WTC11 (cell line): ENCODE data around the gene ATXN7L2. TPM values are rescaled to one million over a fixed set of nuclear protein-coding genes. Genes with fewer than 3 reads are reported as not detected.

Experiments used
- ATAC-seq: fragments of 200-7000 bp; cut with Tn5 transposase; 2 replicates; pipeline ENCODE4 v1.10.0; 2021; ENCODE audit warnings: mild to moderate bottlenecking, moderate library complexity
- CTCF ChIA-PET: fragments of 300-600 bp; sonication (Branson Sonifier 250); formaldehyde crosslinking; loops from one replicate; lab custom pipeline; 2021; ENCODE audit warnings: antibody characterized with exemption; lab: Charles Lee
- POLR2A ChIA-PET: fragments of 350-600 bp; sonication (Branson Sonifier 250); formaldehyde crosslinking; loops from one replicate; lab custom pipeline; 2021; ENCODE audit warnings: antibody characterized with exemption; lab: Charles Lee
- DNase-seq: peaks from one replicate; pipeline ENCODE4 v3.0.0; 2021; ENCODE audit warnings: low spot score
- H3K27ac Mint-ChIP-seq: 2 replicates; pipeline ENCODE4 v1.8.0; 2021; ENCODE audit warnings: mixed read lengths
- H3K27me3 Mint-ChIP-seq: 2 replicates; pipeline ENCODE4 v1.8.0; 2021; ENCODE audit warnings: low read depth, mild to moderate bottlenecking, moderate library complexity, mixed read lengths
- H3K36me3 Mint-ChIP-seq: 2 replicates; pipeline ENCODE4 v1.8.0; 2021; ENCODE audit warnings: mixed read lengths
- H3K4me1 Mint-ChIP-seq: 2 replicates; pipeline ENCODE4 v1.8.0; 2022; ENCODE audit warnings: mixed read lengths
- H3K4me3 Mint-ChIP-seq: 2 replicates; pipeline ENCODE4 v1.8.0; 2021; ENCODE audit warnings: mild to moderate bottlenecking, moderate library complexity, mixed read lengths
- H3K9me3 Mint-ChIP-seq: 2 replicates; pipeline ENCODE4 v1.8.0; 2021; ENCODE audit warnings: mixed read lengths
- E2F5 ChIP-seq: sonication (generic); formaldehyde crosslinking; IDR thresholded peaks from 2 replicates; pipeline ENCODE4 v1.8.1; 2022; ENCODE audit warnings: mild to moderate bottlenecking, moderate library complexity, missing genetic modification reagents
- ELF4 ChIP-seq: sonication (generic); formaldehyde crosslinking; IDR thresholded peaks from 2 replicates; pipeline ENCODE4 v1.8.1; 2022; ENCODE audit warnings: low read depth, mild to moderate bottlenecking, moderate library complexity, missing genetic modification reagents
- EMX1 ChIP-seq: fragments of 250-450 bp; sonication (Bioruptor Pico); IDR thresholded peaks from 2 replicates; pipeline ENCODE4 v1.8.0; 2021; ENCODE audit warnings: mild to moderate bottlenecking
- GABPB1 ChIP-seq: sonication (generic); formaldehyde crosslinking; IDR thresholded peaks from 2 replicates; pipeline ENCODE4 v1.8.1; 2023; ENCODE audit warnings: mild to moderate bottlenecking, missing genetic modification reagents
- JUN ChIP-seq: sonication (generic); formaldehyde crosslinking; IDR thresholded peaks from 2 replicates; pipeline ENCODE4 v1.8.0; 2023; ENCODE audit warnings: mild to moderate bottlenecking, missing genetic modification reagents
- MXD4 ChIP-seq: fragments of 250-450 bp; sonication (Bioruptor Pico); IDR thresholded peaks from 2 replicates; pipeline ENCODE4 v1.8.0; 2021; ENCODE audit warnings: mild to moderate bottlenecking, moderate library complexity, borderline replicate concordance
- NFYB ChIP-seq: sonication (generic); formaldehyde crosslinking; conservative IDR thresholded peaks from 2 replicates; pipeline ENCODE4 v1.8.0; 2022; ENCODE audit warnings: low read depth, missing genetic modification reagents
- NR1H2 ChIP-seq: sonication (generic); formaldehyde crosslinking; IDR thresholded peaks from 2 replicates; pipeline ENCODE4 v1.9.0; 2021; ENCODE audit warnings: mild to moderate bottlenecking, moderate library complexity, missing genetic modification reagents
- RELA ChIP-seq: sonication (generic); formaldehyde crosslinking; IDR thresholded peaks from 2 replicates; pipeline ENCODE4 v1.8.1; 2022; ENCODE audit warnings: missing genetic modification reagents, mild to moderate bottlenecking, borderline replicate concordance
- SMAD4 ChIP-seq: sonication (generic); formaldehyde crosslinking; IDR thresholded peaks from 2 replicates; pipeline ENCODE4 v1.8.0; 2022; ENCODE audit warnings: mild to moderate bottlenecking, missing genetic modification reagents
- TEAD1 ChIP-seq: sonication (generic); formaldehyde crosslinking; IDR thresholded peaks from 2 replicates; pipeline ENCODE4 v1.8.0; 2022; ENCODE audit warnings: mild to moderate bottlenecking, missing genetic modification reagents
- ZNF396 ChIP-seq: fragments of 250-450 bp; sonication (Bioruptor Pico); IDR thresholded peaks from 2 replicates; pipeline ENCODE4 v1.8.0; 2021; ENCODE audit warnings: mild to moderate bottlenecking, moderate library complexity, borderline replicate concordance
- ZNF425 ChIP-seq: fragments of 250-450 bp; sonication (Bioruptor Pico); conservative IDR thresholded peaks from 2 replicates; pipeline ENCODE4 v1.9.0; 2021; ENCODE audit warnings: mild to moderate bottlenecking
- total RNA-seq: library from RNA; stranded (reverse); gene quantifications from 3 replicates; pipeline ENCODE4 v1.2.3, GENCODE V29; 2021
- TF ChIP-seq, protein P1 (sequence below): sonication (generic); formaldehyde crosslinking; IDR thresholded peaks from 2 replicates; pipeline ENCODE4 v1.8.1; 2023; ENCODE audit warnings: mild to moderate bottlenecking, missing genetic modification reagents
- TF ChIP-seq, protein P2 (sequence below): sonication (generic); formaldehyde crosslinking; IDR thresholded peaks from 2 replicates; pipeline ENCODE4 v1.8.0; 2023; ENCODE audit warnings: missing genetic modification reagents
- TF ChIP-seq, protein P3 (sequence below): sonication (generic); formaldehyde crosslinking; IDR thresholded peaks from 2 replicates; pipeline ENCODE4 v1.8.1; 2022; ENCODE audit warnings: mild to moderate bottlenecking, missing genetic modification reagents, moderate library complexity, borderline replicate concordance
- TF ChIP-seq, protein P4 (sequence below): sonication (generic); formaldehyde crosslinking; IDR thresholded peaks from 2 replicates; pipeline ENCODE4 v1.8.1; 2022; ENCODE audit warnings: low read depth, missing genetic modification reagents, borderline replicate concordance
- TF ChIP-seq, protein P5 (sequence below): sonication (generic); formaldehyde crosslinking; IDR thresholded peaks from 2 replicates; pipeline ENCODE4 v1.8.1; 2023; ENCODE audit warnings: mild to moderate bottlenecking, missing genetic modification reagents, moderate library complexity
- TF ChIP-seq, protein P6 (sequence below): sonication (generic); formaldehyde crosslinking; IDR thresholded peaks from 2 replicates; pipeline ENCODE4 v1.8.0; 2022; ENCODE audit warnings: mild to moderate bottlenecking, missing genetic modification reagents
- TF ChIP-seq, protein P7 (sequence below): sonication (generic); formaldehyde crosslinking; IDR thresholded peaks from 2 replicates; pipeline ENCODE4 v1.8.1; 2023; ENCODE audit warnings: mild to moderate bottlenecking, moderate library complexity, missing genetic modification reagents

Gene ATXN7L2
- total RNA-seq, 1 experiment from 2014 or later = 11.1 TPM

- Mint-ChIP-seq H3K36me3 (peaks cover 3% of the 10 kb centered on the region; the same call in 1 of the 2 replicates), H3K4me1 (peaks cover 19% of the 10 kb centered on the region)
- POLR2A ChIA-PET = no interaction called here
- DNase-seq = peak; percentile 43
- ATAC-seq = peak; percentile 11
- TF ChIP-seq, protein P1, sequence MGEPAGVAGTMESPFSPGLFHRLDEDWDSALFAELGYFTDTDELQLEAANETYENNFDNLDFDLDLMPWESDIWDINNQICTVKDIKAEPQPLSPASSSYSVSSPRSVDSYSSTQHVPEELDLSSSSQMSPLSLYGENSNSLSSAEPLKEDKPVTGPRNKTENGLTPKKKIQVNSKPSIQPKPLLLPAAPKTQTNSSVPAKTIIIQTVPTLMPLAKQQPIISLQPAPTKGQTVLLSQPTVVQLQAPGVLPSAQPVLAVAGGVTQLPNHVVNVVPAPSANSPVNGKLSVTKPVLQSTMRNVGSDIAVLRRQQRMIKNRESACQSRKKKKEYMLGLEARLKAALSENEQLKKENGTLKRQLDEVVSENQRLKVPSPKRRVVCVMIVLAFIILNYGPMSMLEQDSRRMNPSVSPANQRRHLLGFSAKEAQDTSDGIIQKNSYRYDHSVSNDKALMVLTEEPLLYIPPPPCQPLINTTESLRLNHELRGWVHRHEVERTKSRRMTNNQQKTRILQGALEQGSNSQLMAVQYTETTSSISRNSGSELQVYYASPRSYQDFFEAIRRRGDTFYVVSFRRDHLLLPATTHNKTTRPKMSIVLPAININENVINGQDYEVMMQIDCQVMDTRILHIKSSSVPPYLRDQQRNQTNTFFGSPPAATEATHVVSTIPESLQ (CRISPR knock-in tag) = no peak
- TF ChIP-seq MXD4 (CRISPR knock-in tag) (no peak), NFYB (CRISPR knock-in tag) (no peak), ZNF396 (CRISPR knock-in tag) (no peak), GABPB1 (CRISPR knock-in tag) (no peak), RELA (CRISPR knock-in tag) (no peak), EMX1 (no peak), ELF4 (CRISPR knock-in tag) (no peak)
- TF ChIP-seq, protein P2, sequence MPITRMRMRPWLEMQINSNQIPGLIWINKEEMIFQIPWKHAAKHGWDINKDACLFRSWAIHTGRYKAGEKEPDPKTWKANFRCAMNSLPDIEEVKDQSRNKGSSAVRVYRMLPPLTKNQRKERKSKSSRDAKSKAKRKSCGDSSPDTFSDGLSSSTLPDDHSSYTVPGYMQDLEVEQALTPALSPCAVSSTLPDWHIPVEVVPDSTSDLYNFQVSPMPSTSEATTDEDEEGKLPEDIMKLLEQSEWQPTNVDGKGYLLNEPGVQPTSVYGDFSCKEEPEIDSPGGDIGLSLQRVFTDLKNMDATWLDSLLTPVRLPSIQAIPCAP = no peak
- TF ChIP-seq, protein P3, sequence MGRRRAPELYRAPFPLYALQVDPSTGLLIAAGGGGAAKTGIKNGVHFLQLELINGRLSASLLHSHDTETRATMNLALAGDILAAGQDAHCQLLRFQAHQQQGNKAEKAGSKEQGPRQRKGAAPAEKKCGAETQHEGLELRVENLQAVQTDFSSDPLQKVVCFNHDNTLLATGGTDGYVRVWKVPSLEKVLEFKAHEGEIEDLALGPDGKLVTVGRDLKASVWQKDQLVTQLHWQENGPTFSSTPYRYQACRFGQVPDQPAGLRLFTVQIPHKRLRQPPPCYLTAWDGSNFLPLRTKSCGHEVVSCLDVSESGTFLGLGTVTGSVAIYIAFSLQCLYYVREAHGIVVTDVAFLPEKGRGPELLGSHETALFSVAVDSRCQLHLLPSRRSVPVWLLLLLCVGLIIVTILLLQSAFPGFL (CRISPR knock-in tag) = no peak
- TF ChIP-seq, protein P4, sequence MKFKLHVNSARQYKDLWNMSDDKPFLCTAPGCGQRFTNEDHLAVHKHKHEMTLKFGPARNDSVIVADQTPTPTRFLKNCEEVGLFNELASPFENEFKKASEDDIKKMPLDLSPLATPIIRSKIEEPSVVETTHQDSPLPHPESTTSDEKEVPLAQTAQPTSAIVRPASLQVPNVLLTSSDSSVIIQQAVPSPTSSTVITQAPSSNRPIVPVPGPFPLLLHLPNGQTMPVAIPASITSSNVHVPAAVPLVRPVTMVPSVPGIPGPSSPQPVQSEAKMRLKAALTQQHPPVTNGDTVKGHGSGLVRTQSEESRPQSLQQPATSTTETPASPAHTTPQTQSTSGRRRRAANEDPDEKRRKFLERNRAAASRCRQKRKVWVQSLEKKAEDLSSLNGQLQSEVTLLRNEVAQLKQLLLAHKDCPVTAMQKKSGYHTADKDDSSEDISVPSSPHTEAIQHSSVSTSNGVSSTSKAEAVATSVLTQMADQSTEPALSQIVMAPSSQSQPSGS (CRISPR knock-in tag) = no peak
- TF ChIP-seq, all 79 proteins: peak for 0
- H3K9me3 Mint-ChIP-seq = no peaks in the 10 kb centered on the region
- CTCF ChIA-PET = interaction anchor here (1.2 to 13.8 kb wide), 3 partner anchors 10 to 47 kb away, joined by 3 to 740 read pairs (median 30); partner anchors contain the start of gene GPR61
- no peaks in the 10 kb centered on the region; the same call in 1 of the 2 replicates for H3K27me3 Mint-ChIP-seq
- peak overlapping the region; percentile 49; the same call in 1 of the 2 replicates for H3K27ac Mint-ChIP-seq
- H3K4me3 Mint-ChIP-seq = no peak overlapping the region
Measured at GRCh38 chr1:109488201-109488600, 4.5 kb downstream of the ATXN7L2 start.

DNA sequence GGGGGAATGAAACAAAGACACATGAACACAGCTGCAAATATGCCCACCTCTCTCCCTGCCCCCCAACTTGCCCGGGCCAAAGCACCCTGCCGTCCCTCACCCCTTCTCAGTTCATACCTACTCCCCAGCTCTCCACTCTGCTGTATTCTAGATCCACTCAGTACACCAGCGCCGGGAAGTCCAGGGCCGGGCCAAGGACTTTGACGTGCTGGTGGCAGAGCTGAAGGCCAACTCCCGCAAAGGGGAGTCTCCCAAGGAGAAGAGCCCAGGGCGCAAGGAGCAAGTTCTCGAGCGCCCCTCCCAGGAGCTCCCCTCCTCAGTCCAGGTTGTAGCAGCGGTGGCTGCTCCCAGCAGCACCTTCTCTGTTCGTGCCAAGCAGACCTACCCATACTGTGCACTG is 5.0 kb downstream of the ATXN7L2 start:
- Mint-ChIP-seq H3K27ac (no peak overlapping the region), H3K36me3 (peaks cover 3% of the 10 kb centered on the region; the same call in 1 of the 2 replicates), H3K9me3 (no peaks in the 10 kb centered on the region), H3K27me3 (no peaks in the 10 kb centered on the region; the same call in 1 of the 2 replicates), H3K4me3 (no peak overlapping the region), H3K4me1 (peaks cover 23% of the 10 kb centered on the region)
- ATAC-seq = no peak
- ChIA-PET CTCF (interaction anchor here (0.5 to 13.8 kb wide), 4 partner anchors 10 to 46 kb away, joined by 3 to 740 read pairs (median 16); partner anchors contain the start of gene GPR61), POLR2A (no interaction called here)
- DNase-seq = no peak
- TF ChIP-seq, protein P5, sequence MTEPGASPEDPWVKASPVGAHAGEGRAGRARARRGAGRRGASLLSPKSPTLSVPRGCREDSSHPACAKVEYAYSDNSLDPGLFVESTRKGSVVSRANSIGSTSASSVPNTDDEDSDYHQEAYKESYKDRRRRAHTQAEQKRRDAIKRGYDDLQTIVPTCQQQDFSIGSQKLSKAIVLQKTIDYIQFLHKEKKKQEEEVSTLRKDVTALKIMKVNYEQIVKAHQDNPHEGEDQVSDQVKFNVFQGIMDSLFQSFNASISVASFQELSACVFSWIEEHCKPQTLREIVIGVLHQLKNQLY (CRISPR knock-in tag) = no peak
- TF ChIP-seq, protein P6, sequence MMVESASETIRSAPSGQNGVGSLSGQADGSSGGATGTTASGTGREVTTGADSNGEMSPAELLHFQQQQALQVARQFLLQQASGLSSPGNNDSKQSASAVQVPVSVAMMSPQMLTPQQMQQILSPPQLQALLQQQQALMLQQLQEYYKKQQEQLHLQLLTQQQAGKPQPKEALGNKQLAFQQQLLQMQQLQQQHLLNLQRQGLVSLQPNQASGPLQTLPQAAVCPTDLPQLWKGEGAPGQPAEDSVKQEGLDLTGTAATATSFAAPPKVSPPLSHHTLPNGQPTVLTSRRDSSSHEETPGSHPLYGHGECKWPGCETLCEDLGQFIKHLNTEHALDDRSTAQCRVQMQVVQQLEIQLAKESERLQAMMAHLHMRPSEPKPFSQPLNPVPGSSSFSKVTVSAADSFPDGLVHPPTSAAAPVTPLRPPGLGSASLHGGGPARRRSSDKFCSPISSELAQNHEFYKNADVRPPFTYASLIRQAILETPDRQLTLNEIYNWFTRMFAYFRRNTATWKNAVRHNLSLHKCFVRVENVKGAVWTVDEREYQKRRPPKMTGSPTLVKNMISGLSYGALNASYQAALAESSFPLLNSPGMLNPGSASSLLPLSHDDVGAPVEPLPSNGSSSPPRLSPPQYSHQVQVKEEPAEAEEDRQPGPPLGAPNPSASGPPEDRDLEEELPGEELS = no peak
- TF ChIP-seq E2F5 (CRISPR knock-in tag) (no peak), RELA (CRISPR knock-in tag) (no peak), NR1H2 (CRISPR knock-in tag) (no peak), ZNF425 (no peak), NFYB (CRISPR knock-in tag) (no peak), SMAD4 (no peak), TEAD1 (no peak), JUN (CRISPR knock-in tag) (no peak)
- TF ChIP-seq, protein P7, sequence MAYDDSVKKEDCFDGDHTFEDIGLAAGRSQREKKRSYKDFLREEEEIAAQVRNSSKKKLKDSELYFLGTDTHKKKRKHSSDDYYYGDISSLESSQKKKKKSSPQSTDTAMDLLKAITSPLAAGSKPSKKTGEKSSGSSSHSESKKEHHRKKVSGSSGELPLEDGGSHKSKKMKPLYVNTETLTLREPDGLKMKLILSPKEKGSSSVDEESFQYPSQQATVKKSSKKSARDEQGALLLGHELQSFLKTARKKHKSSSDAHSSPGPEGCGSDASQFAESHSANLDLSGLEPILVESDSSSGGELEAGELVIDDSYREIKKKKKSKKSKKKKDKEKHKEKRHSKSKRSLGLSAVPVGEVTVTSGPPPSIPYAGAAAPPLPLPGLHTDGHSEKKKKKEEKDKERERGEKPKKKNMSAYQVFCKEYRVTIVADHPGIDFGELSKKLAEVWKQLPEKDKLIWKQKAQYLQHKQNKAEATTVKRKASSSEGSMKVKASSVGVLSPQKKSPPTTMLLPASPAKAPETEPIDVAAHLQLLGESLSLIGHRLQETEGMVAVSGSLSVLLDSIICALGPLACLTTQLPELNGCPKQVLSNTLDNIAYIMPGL (CRISPR knock-in tag) = no peak
